Tibial nerve (tissue), 4 donors: ENCODE measurements around the gene GPR158. TPM values are rescaled to one million over a fixed set of nuclear protein-coding genes. Genes with fewer than 3 reads are reported as not detected.

Experiments
- DNase-seq, 2 donors: peaks; one replicate each; pipeline ENCODE4 v3.0.0-alpha.2; 2019; ENCODE audit warnings: low spot score in 2 of 2
- H3K27ac ChIP-seq, 4 donors: fragments of 200-600 bp; sonication (generic) in 3 of 4; one replicate each; pipeline ENCODE4 v1.5.1; 2017 to 2019; ENCODE audit warnings: mild to moderate bottlenecking in 1 of 4
- H3K27me3 ChIP-seq, 2 donors: fragments of 200-600 bp; sonication (generic) in 1 of 2; one replicate each; pipeline versions ENCODE4 v1.5.1 to v1.6.0; 2017 to 2019
- H3K36me3 ChIP-seq, 3 donors: fragments of 200-600 bp; sonication (generic); one replicate each; pipeline ENCODE4 v1.5.1; 2018 to 2019
- H3K4me1 ChIP-seq, 4 donors: fragments of 200-600 bp; sonication (generic) in 3 of 4; one replicate each; pipeline ENCODE4 v1.5.1; 2017 to 2019
- H3K4me3 ChIP-seq, 4 donors: fragments of 200-600 bp; sonication (generic) in 3 of 4; one replicate each; pipeline ENCODE4 v1.5.1; 2017 to 2019; ENCODE audit warnings: mild to moderate bottlenecking in 1 of 4, moderate library complexity in 1 of 4
- H3K9me3 ChIP-seq, 4 donors: fragments of 200-600 bp; sonication (generic) in 3 of 4; one replicate each; pipeline ENCODE4 v1.5.1; 2017 to 2019
- CTCF ChIP-seq, 5 experiments: fragments of 200-600 bp in 3 of 5; fragments of 450-650 bp in 2 of 5; sonication (generic) in 3 of 5; IDR thresholded peaks; one replicate each; pipeline ENCODE4 v1.5.1; 2016 to 2019; ENCODE audit warnings: antibody characterized with exemption in 5 of 5, mild to moderate bottlenecking in 3 of 5, moderate library complexity in 2 of 5
- EP300 ChIP-seq, 2 donors: sonication (generic); formaldehyde crosslinking; IDR thresholded peaks; one replicate each; pipeline ENCODE4 v1.6.1; 2017; ENCODE audit warnings: antibody characterized with exemption in 2 of 2, mild to moderate bottlenecking in 1 of 2
- POLR2A ChIP-seq, 2 donors: fragments of 450-650 bp; IDR thresholded peaks; one replicate each; pipeline ENCODE4 v1.6.1; 2017; ENCODE audit warnings: antibody characterized with exemption in 2 of 2, mild to moderate bottlenecking in 2 of 2, moderate library complexity in 2 of 2
- WGBS, 2 donors: methylation state at CpG; one replicate each; pipeline ENCODE4 v1.1.5; 2018; 5-methylcytosine and 5-hydroxymethylcytosine counted together
- total RNA-seq, 4 donors: library from RNA; depleted of rRNA; stranded (reverse); fragments of >200 nt; gene quantifications; one replicate each; pipeline ENCODE4 v1.1.0, GENCODE V29; 2016

The GPR158 gene
- total RNA-seq, 4 donors from 2014 or later: under 0.01 to 0.39 (median under 0.01) TPM

DNA sequence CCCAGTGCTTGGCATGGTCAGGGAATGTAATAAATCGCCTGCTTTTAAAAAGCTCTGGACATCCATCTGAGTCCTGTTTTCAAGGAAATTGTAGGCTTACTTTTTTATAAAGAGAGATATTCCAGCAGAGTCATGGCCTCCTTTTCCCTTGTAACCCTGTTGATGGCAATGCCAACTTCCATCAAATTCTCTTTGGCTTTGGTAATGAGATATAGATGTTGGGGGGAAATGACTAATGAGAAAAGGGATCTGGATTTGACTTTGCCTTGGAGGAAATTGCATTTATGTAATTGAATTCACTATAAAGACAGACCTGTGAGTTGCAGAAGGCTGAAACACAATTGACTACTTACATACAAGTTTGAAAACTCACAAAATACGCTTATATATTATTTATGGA lies 347.5 kb downstream of the GPR158 start:
- H3K27ac ChIP-seq: no peak overlapping the region
- H3K4me3 ChIP-seq: no peak overlapping the region
- H3K27me3 ChIP-seq: no peaks in the 10 kb centered on the region
- no peaks in the 10 kb centered on the region for H3K4me1 ChIP-seq
- WGBS, 2 donors: 77 to 91% methylated on average over 2 of the region's 2 CpGs
- TF ChIP-seq EP300 (IDR thresholded peaks at IDR 0.05): no peak
- no peak for TF ChIP-seq CTCF (IDR thresholded peaks at IDR 0.05)
- no peak for TF ChIP-seq POLR2A (IDR thresholded peaks at IDR 0.05)
- no peak for DNase-seq
- no peaks in the 10 kb centered on the region for H3K36me3 ChIP-seq
- H3K9me3 ChIP-seq: peaks cover 0 to 13% (median 0%) of the 10 kb centered on the region in 4 donors

DNA sequence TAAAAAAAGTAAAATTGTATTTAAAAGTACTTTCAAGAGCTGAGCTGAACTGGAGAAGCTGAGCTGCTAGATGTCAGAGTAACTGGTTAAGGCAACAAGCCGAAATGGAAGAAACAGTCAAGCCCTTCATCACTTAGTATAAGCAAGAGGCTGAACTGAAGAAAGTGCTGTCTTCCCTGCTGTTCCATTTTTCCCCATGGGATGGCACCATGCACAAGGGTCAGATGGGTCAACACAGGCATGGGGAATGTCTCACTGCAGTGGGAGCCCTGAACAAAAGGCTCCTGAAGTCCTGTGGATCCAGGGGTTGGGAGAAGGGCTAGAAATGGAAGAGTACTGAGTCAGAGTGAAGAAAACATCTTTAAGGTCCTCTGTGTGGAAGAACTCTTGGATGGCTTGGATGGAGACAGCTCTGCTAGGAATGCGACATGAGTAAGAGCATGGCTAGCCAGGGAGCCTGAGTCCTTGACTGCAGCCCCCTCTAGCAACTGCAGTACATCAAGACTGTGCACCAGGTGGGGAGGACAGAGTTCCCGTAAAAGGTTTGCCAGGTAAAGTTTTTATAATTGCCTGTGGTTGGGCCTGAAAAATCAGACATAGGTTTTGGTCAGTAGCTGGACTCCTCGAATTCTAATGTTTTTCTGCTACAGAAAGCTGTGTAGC lies 348.3 kb downstream of the GPR158 start:
- no peak for TF ChIP-seq CTCF (IDR thresholded peaks at IDR 0.05)
- TF ChIP-seq POLR2A (IDR thresholded peaks at IDR 0.05): no peak
- TF ChIP-seq EP300 (IDR thresholded peaks at IDR 0.05): no peak
- Histone ChIP-seq H3K4me3 (no peak overlapping the region), H3K9me3 (peaks cover 0 to 13% (median 0%) of the 10 kb centered on the region in 4 donors), H3K36me3 (no peaks in the 10 kb centered on the region), H3K27ac (no peak overlapping the region), H3K4me1 (no peaks in the 10 kb centered on the region), H3K27me3 (no peaks in the 10 kb centered on the region)
- DNase-seq: no peak
- WGBS, 2 donors: 72 to 79% methylated on average over 4 of the region's 4 CpGs

GRCh38 chr10:25530306-25530705 lies 355.5 kb downstream of the GPR158 start:
- DNase-seq: no peak
- Histone ChIP-seq H3K27me3 (no peaks in the 10 kb centered on the region), H3K27ac (no peak overlapping the region), H3K4me1 (no peaks in the 10 kb centered on the region), H3K36me3 (no peaks in the 10 kb centered on the region), H3K9me3 (no peaks in the 10 kb centered on the region), H3K4me3 (no peak overlapping the region)
- TF ChIP-seq CTCF (IDR thresholded peaks at IDR 0.05) (no peak), POLR2A (IDR thresholded peaks at IDR 0.05) (no peak), EP300 (IDR thresholded peaks at IDR 0.05) (no peak)
- 70 to 80% methylated on average over 7 of the region's 7 CpGs for WGBS, 2 donors

DNA sequence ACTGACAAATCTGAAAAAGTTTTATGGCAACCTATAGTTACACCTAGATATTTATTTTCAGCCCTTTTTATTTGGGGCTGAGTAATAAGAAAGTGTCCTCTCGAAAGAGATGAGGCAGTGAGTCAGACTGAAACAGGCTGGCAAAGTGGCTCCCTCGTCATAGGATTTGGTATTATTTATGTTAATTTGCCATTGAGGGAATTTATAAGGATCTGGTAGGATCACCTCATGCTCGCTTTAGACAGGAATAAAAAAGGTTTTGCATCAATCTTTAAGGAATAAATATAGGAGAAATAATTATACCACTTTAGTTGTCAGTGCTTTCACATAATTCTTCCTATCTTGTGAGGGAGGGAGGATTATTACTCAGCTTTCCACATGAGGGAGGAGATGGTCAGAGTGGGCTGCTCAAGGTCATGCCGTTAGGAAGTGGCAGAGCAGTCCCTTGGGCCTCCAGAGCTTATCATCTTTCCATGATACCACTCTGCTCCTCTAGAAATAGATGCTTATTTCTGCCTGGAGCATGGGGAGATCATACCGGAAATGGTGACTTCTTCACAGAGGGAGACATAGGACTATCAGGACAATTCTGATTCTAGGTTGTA lies 356.8 kb downstream of the GPR158 start:
- Histone ChIP-seq H3K27me3 (no peaks in the 10 kb centered on the region), H3K36me3 (no peaks in the 10 kb centered on the region), H3K27ac (no peak overlapping the region), H3K9me3 (no peaks in the 10 kb centered on the region), H3K4me1 (no peaks in the 10 kb centered on the region), H3K4me3 (no peak overlapping the region)
- TF ChIP-seq POLR2A (IDR thresholded peaks at IDR 0.05) (no peak), CTCF (IDR thresholded peaks at IDR 0.05) (no peak), EP300 (IDR thresholded peaks at IDR 0.05) (no peak)
- WGBS, 2 donors: 71 to 76% methylated on average over 5 of the region's 5 CpGs
- no peak for DNase-seq

DNA sequence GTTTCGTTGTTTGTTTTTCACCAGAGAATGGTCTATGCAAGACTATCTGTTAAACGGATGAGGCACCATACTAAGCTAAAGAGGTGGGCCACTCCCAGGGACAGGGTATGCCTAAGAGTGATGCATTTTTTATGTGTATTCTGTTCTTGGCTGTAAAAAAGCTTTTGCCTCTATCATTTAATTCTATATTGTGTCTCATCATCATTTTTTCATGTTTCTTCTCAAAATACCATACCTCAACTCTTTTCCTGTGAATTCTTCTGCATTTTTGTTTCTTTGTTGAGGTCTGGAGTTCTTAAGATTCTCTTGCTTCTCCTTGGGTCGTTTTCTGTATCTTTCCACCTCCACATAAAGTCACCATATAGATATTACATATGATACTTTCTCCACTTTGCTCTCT lies 357.4 kb downstream of the GPR158 start:
- Histone ChIP-seq H3K27me3 (no peaks in the 10 kb centered on the region), H3K4me3 (no peak overlapping the region), H3K36me3 (no peaks in the 10 kb centered on the region), H3K4me1 (no peaks in the 10 kb centered on the region), H3K9me3 (no peaks in the 10 kb centered on the region), H3K27ac (no peak overlapping the region)
- TF ChIP-seq EP300 (IDR thresholded peaks at IDR 0.05) (no peak), CTCF (IDR thresholded peaks at IDR 0.05) (no peak), POLR2A (IDR thresholded peaks at IDR 0.05) (no peak)
- DNase-seq: no peak
- WGBS, 2 donors: 66 to 72% methylated on average over 3 of the region's 3 CpGs
